Measurements from ENCODE around the gene MGRN1. TPM values are rescaled to one million over a fixed set of nuclear protein-coding genes. Genes with fewer than 3 reads are reported as not detected.
A peak's percentile ranks its signal among the peaks of the same experiment; 100 is the strongest.

MGRN1 gene
- total and polyA plus RNA-seq, 2 of the 13 experiments (the other 11 are each of a cell fraction or from before 2014, with no cell fraction given), result 11.9 to 12.6 TPM

DNA sequence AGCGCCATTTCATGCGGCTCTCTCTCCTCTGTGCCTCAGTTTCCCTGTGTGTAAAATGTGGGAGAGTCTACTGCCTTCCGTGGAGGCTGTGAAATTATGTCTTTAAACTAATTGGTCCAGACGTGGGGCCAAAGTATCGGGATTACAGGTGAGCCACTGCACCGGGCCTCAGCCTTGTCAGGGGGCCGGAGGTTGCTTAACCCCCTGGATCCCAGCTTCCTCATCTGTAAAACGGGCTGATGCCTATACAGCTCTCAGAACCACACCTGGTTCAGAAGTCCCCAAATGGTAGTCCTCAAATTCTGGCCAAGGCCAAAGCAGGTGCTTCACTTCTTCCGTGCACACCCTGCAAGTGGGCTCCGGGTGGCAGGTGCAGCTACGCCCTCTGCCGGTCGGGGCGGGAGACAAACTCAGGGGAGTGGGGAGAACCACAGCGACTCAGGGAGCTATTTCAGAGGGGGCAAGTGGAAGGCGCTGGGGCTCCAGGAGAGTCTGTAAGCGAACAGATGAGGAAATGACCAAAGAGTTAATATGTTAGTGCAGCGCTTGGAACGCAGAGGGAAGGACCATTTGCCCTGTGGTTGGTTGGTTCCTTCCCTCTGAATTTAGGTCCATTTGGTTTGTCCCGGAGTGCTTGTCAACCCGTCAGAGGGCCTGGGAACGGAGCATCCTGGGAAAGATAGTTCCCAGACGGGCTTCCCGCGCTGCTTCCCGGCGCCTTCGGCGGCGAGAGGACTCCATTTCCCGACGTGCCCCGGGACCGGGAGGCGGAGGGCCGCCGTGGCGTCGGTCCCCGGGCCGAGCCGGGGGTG is at the start of gene MGRN1 (continued):
- TF ChIP-seq, protein P1, sequence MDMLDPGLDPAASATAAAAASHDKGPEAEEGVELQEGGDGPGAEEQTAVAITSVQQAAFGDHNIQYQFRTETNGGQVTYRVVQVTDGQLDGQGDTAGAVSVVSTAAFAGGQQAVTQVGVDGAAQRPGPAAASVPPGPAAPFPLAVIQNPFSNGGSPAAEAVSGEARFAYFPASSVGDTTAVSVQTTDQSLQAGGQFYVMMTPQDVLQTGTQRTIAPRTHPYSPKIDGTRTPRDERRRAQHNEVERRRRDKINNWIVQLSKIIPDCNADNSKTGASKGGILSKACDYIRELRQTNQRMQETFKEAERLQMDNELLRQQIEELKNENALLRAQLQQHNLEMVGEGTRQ (IDR thresholded peaks at IDR 0.05; ENCODE audit: low read depth, low read length), result no peak
- TF ChIP-seq, protein P1 (CRISPR knock-in tag; IDR thresholded peaks at IDR 0.05; ENCODE audit: borderline replicate concordance), result peak; percentile 2; the same call in 1 of the 2 replicates
- TF ChIP-seq CREB1 (IDR thresholded peaks at IDR 0.05) (peak; percentile 74), CREB1 (CRISPR knock-in tag; IDR thresholded peaks at IDR 0.05) (peak; percentile 86), ZNF547 (CRISPR knock-in tag; IDR thresholded peaks at IDR 0.05) (no peak), FOXC1 (CRISPR knock-in tag; IDR thresholded peaks at IDR 0.05; ENCODE audit: borderline replicate concordance) (peak; percentile 80; the same call in 1 of the 2 replicates), TBL1XR1 (IDR thresholded peaks at IDR 0.05; ENCODE audit: borderline replicate concordance, low read length, partially characterized antibody) (no peak), THAP11 (CRISPR knock-in tag; IDR thresholded peaks at IDR 0.05) (peak; percentile 97), MBNL3 (CRISPR knock-in tag; conservative IDR thresholded peaks at IDR 0.05) (no peak), LCORL (IDR thresholded peaks at IDR 0.05) (no peak), LCORL (CRISPR knock-in tag; IDR thresholded peaks at IDR 0.05) (peak; percentile 18; the same call in 1 of the 2 replicates), RARG (CRISPR knock-in tag; IDR thresholded peaks at IDR 0.05; ENCODE audit: low read depth) (peak; percentile 90; the same call in 1 of the 2 replicates), DPF2 (CRISPR knock-in tag; IDR thresholded peaks at IDR 0.05; ENCODE audit: borderline replicate concordance, low read depth) (no peak), NR2F2 (IDR thresholded peaks at IDR 0.05; ENCODE audit: borderline replicate concordance, low read depth) (no peak), MTA1 (CRISPR knock-in tag; IDR thresholded peaks at IDR 0.05; ENCODE audit: borderline replicate concordance) (0 out of 2 replicates have a peak, but pooled peaks have one; percentile 14), ZNF451 (CRISPR knock-in tag; IDR thresholded peaks at IDR 0.05) (peak; percentile 48)
- TF ChIP-seq, protein P2, sequence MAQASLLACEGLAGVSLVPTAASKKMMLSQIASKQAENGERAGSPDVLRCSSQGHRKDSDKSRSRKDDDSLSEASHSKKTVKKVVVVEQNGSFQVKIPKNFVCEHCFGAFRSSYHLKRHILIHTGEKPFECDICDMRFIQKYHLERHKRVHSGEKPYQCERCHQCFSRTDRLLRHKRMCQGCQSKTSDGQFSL (CRISPR knock-in tag; IDR thresholded peaks at IDR 0.05), result no peak
- TF ChIP-seq, protein P3, sequence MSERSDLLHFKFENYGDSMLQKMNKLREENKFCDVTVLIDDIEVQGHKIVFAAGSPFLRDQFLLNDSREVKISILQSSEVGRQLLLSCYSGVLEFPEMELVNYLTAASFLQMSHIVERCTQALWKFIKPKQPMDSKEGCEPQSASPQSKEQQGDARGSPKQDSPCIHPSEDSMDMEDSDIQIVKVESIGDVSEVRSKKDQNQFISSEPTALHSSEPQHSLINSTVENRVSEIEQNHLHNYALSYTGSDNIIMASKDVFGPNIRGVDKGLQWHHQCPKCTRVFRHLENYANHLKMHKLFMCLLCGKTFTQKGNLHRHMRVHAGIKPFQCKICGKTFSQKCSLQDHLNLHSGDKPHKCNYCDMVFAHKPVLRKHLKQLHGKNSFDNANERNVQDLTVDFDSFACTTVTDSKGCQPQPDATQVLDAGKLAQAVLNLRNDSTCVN (CRISPR knock-in tag; IDR thresholded peaks at IDR 0.05; ENCODE audit: borderline replicate concordance), result peak; percentile 79; the same call in 1 of the 2 replicates
- TF ChIP-seq, protein P4, sequence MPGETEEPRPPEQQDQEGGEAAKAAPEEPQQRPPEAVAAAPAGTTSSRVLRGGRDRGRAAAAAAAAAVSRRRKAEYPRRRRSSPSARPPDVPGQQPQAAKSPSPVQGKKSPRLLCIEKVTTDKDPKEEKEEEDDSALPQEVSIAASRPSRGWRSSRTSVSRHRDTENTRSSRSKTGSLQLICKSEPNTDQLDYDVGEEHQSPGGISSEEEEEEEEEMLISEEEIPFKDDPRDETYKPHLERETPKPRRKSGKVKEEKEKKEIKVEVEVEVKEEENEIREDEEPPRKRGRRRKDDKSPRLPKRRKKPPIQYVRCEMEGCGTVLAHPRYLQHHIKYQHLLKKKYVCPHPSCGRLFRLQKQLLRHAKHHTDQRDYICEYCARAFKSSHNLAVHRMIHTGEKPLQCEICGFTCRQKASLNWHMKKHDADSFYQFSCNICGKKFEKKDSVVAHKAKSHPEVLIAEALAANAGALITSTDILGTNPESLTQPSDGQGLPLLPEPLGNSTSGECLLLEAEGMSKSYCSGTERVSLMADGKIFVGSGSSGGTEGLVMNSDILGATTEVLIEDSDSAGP (CRISPR knock-in tag; IDR thresholded peaks at IDR 0.05; ENCODE audit: borderline replicate concordance), result peak; percentile 56; the same call in 1 of the 2 replicates
- TF ChIP-seq, protein P5, sequence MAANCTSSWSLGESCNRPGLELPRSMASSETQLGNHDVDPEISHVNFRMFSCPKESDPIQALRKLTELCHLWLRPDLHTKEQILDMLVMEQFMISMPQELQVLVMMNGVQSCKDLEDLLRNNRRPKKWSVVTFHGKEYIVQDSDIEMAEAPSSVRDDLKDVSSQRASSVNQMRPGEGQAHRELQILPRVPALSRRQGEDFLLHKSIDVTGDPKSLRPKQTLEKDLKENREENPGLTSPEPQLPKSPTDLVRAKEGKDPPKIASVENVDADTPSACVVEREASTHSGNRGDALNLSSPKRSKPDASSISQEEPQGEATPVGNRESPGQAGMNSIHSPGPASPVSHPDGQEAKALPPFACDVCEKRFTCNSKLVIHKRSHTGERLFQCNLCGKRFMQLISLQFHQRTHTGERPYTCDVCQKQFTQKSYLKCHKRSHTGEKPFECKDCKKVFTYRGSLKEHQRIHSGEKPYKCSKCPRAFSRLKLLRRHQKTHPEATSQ (CRISPR knock-in tag; IDR thresholded peaks at IDR 0.05; ENCODE audit: borderline replicate concordance), result peak; percentile 72; the same call in 1 of the 2 replicates
- TF ChIP-seq, protein P6, sequence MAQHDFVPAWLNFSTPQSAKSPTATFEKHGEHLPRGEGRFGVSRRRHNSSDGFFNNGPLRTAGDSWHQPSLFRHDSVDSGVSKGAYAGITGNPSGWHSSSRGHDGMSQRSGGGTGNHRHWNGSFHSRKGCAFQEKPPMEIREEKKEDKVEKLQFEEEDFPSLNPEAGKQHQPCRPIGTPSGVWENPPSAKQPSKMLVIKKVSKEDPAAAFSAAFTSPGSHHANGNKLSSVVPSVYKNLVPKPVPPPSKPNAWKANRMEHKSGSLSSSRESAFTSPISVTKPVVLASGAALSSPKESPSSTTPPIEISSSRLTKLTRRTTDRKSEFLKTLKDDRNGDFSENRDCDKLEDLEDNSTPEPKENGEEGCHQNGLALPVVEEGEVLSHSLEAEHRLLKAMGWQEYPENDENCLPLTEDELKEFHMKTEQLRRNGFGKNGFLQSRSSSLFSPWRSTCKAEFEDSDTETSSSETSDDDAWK (CRISPR knock-in tag; IDR thresholded peaks at IDR 0.05), result no peak

Measured in HepG2 (cell line).